A549 treated with AZD2906 at 1 μM for 4 hours (cell line): ENCODE results near the gene ZDHHC8. TPM values are rescaled to one million over a fixed set of nuclear protein-coding genes. Genes with fewer than 3 reads are reported as not detected.

ENCODE experiments used
- total RNA-seq: library from RNA; stranded (reverse); fragments of 200-300 nt; extraction: Qiagen RNA extraction; gene quantifications from 5 replicates; pipeline ENCODE4 v1.2.3, GENCODE V29; 2022

Gene ZDHHC8
- 22.4 to 43.4 TPM (median 34.8 TPM) in 5 replicates for total RNA-seq

GRCh38 chr22:20131597-20131858, at the start of gene ZDHHC8:
Gene ZDHHC8 (plus strand): TSS chr22:20131804. CDS start chr22:20131948, 144 bp downstream.

GRCh38 chr22:20115691-20116375, 15.8 kb upstream of the ZDHHC8 start, which contains the start of gene RANBP1:
Gene RANBP1 (plus strand): TSS chr22:20116104. CDS start chr22:20116185, 81 bp downstream.

GRCh38 chr22:20116951-20117632, 14.5 kb upstream of the ZDHHC8 start, which contains the start of gene TRMT2A:
Gene TRMT2A (minus strand): TSS chr22:20117226. CDS start chr22:20116906, 320 bp downstream.

GRCh38 chr22:20150381-20151275, 19.0 kb downstream of the ZDHHC8 start, which contains the start of gene CCDC188:
Gene CCDC188 (minus strand): TSS chr22:20151055. CDS start chr22:20150986, 69 bp downstream.

Other genes starting within 250 kb of the ZDHHC8 start
- 126 to 165 TPM (median 163 TPM) in 5 replicates for gene COMT, start 190.0 kb upstream of the ZDHHC8 start, total RNA-seq
- 32.4 to 45.1 TPM (median 38.1 TPM) in 5 replicates for gene TXNRD2, start 190.0 kb upstream of the ZDHHC8 start, total RNA-seq
- gene ARVCF, start 115.0 kb upstream of the ZDHHC8 start, total RNA-seq = 2.0 to 3.1 TPM (median 2.6 TPM) in 5 replicates
- gene TANGO2, start 110.7 kb upstream of the ZDHHC8 start, total RNA-seq = 12.5 to 13.6 TPM (median 12.9 TPM) in 5 replicates
- gene DGCR8, start 51.6 kb upstream of the ZDHHC8 start, total RNA-seq = 17.8 to 22.1 TPM (median 19.6 TPM) in 5 replicates
- 237 to 298 TPM (median 288 TPM) in 5 replicates for gene RANBP1, start 15.7 kb upstream of the ZDHHC8 start, total RNA-seq
- gene TRMT2A, start 14.6 kb upstream of the ZDHHC8 start, total RNA-seq = 18.6 to 29.0 TPM (median 23.4 TPM) in 5 replicates
- not detected in 5 replicates for gene CCDC188, start 19.3 kb downstream of the ZDHHC8 start, total RNA-seq
- gene RTN4R, start 136.5 kb downstream of the ZDHHC8 start, total RNA-seq = 7.7 to 16.3 TPM (median 13.8 TPM) in 5 replicates
- 30.1 to 47.2 TPM (median 45.0 TPM) in 5 replicates for gene DGCR6L, start 188.3 kb downstream of the ZDHHC8 start, total RNA-seq